Mesothelial cell of epicardium (in vitro differentiated cells): ENCODE measurements around the gene LMO1. TPM values are rescaled to one million over a fixed set of nuclear protein-coding genes. Genes with fewer than 3 reads are reported as not detected.

Experiments
- DNase-seq, 2 experiments: peaks; one replicate each; pipeline ENCODE4 v3.0.0; 2021; ENCODE audit warnings: low spot score in 2 of 2; ENCODE audit not compliant: unreplicated experiment in 2 of 2
- H3K27ac Mint-ChIP-seq: 2 replicates; pipeline ENCODE4 v1.8.0; 2021; ENCODE audit warnings: mixed read lengths
- H3K27me3 Mint-ChIP-seq: 2 replicates; pipeline ENCODE4 v1.8.0; 2021; ENCODE audit warnings: low read depth, mixed read lengths
- H3K36me3 Mint-ChIP-seq: 2 replicates; pipeline ENCODE4 v1.8.0; 2021; ENCODE audit warnings: mixed read lengths
- H3K4me1 Mint-ChIP-seq: 2 replicates; pipeline ENCODE4 v1.8.0; 2021; ENCODE audit warnings: mixed read lengths
- H3K4me3 Mint-ChIP-seq: 2 replicates; pipeline ENCODE4 v1.8.0; 2021; ENCODE audit warnings: mild to moderate bottlenecking, moderate library complexity, mixed read lengths
- H3K9me3 Mint-ChIP-seq: 2 replicates; pipeline ENCODE4 v1.8.0; 2021; ENCODE audit warnings: mixed read lengths
- CTCF ChIP-seq: fragments of 200-600 bp; sonication (generic); IDR thresholded peaks from one replicate; pipeline ENCODE4 v1.5.0; 2021; ENCODE audit warnings: antibody characterized with exemption; ENCODE audit not compliant: unreplicated experiment
- total RNA-seq: library from RNA; stranded (reverse); gene quantifications from 3 replicates; pipeline ENCODE4 v1.2.1, GENCODE V29; 2021

LMO1 gene
- total RNA-seq, 1 donor from 2014 or later, result 4.1 TPM

- no peak overlapping the region for H3K27ac Mint-ChIP-seq
- H3K4me3 Mint-ChIP-seq, result no peak overlapping the region
- H3K9me3 Mint-ChIP-seq, result no peaks in the 10 kb centered on the region
- peaks cover 60% of the 10 kb centered on the region for H3K27me3 Mint-ChIP-seq
- peaks cover 13% of the 10 kb centered on the region for H3K4me1 Mint-ChIP-seq
- DNase-seq, result peak in 1 of 2 experiments; percentile 6
- no peak for TF ChIP-seq CTCF
- no peaks in the 10 kb centered on the region for H3K36me3 Mint-ChIP-seq
Observed at GRCh38 chr11:8259306-8259959, 4.2 kb downstream of the LMO1 start.

- Mint-ChIP-seq H3K9me3 (no peaks in the 10 kb centered on the region), H3K4me3 (no peak overlapping the region), H3K27me3 (peaks cover 53% of the 10 kb centered on the region), H3K4me1 (peaks cover 9% of the 10 kb centered on the region), H3K36me3 (no peaks in the 10 kb centered on the region), H3K27ac (no peak overlapping the region)
- TF ChIP-seq CTCF, result no peak
- peak in 1 of 2 experiments; percentile 1 for DNase-seq
Observed at GRCh38 chr11:8258784-8259183, 4.9 kb downstream of the LMO1 start.

GRCh38 chr11:8258289-8258688, 5.4 kb downstream of the LMO1 start:
- Mint-ChIP-seq H3K27me3 (peaks cover 49% of the 10 kb centered on the region), H3K27ac (no peak overlapping the region), H3K9me3 (no peaks in the 10 kb centered on the region), H3K4me1 (peaks cover 4% of the 10 kb centered on the region), H3K36me3 (no peaks in the 10 kb centered on the region), H3K4me3 (no peak overlapping the region)
- peak in 1 of 2 experiments; percentile 8 for DNase-seq
- no peak for TF ChIP-seq CTCF

GRCh38 chr11:8257003-8257664, 6.5 kb downstream of the LMO1 start:
- H3K4me1 Mint-ChIP-seq, result no peaks in the 10 kb centered on the region
- H3K9me3 Mint-ChIP-seq, result no peaks in the 10 kb centered on the region
- no peak overlapping the region for H3K4me3 Mint-ChIP-seq

GRCh38 chr11:8256271-8257002, 7.2 kb downstream of the LMO1 start:
- DNase-seq, result peak; percentile 1 to 19
- Mint-ChIP-seq H3K9me3 (no peaks in the 10 kb centered on the region), H3K27ac (no peak overlapping the region), H3K36me3 (no peaks in the 10 kb centered on the region), H3K4me3 (no peak overlapping the region), H3K27me3 (peaks cover 34% of the 10 kb centered on the region), H3K4me1 (no peaks in the 10 kb centered on the region)
- TF ChIP-seq CTCF, result no peak

More at GRCh38 chr11:8257003-8257664, 6.5 kb downstream of the LMO1 start:
- Mint-ChIP-seq H3K27me3 (peaks cover 41% of the 10 kb centered on the region), H3K36me3 (no peaks in the 10 kb centered on the region), H3K27ac (no peak overlapping the region)
- peak in 1 of 2 experiments; percentile 0 for DNase-seq
- TF ChIP-seq CTCF, result no peak
